ENCODE data around the gene ZBTB21.
A peak's percentile ranks its signal among the peaks of the same experiment; 100 is the strongest.
"Not testable (repeated sequence)": the region's sequence is repeated elsewhere in the genome, so short reads cannot be mapped to it uniquely, and the experiment has no call there.

ZBTB21 gene

DNA sequence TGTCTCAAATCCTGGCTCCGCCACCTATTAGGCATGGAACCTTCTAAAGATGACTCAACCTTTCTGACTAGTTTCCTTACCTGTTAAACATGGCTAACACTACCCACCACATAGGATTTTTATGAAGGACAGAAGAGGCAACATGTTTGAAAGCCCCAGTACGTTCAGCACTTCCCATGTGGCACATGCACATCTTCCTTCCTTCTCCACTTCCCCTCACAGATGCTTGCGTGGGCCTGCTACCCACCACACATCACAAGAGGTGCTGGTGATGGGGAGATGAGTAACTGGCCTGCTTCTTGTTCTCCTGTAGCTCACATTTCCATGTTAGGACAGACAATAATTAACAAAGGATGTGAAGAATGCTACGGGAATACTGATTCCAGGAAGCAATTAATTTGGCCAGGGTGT, 7.1 kb downstream of the ZBTB21 start:
- DNase-seq (ENCODE audit: insufficient read length) (no peak), FAIRE-seq (peak; percentile 85)
- TF ChIP-seq POLR2A (IDR thresholded peaks at IDR 0.05; ENCODE audit: low read depth, low read length) (no peak), TAF1 (IDR thresholded peaks at IDR 0.05; ENCODE audit: borderline replicate concordance, low read depth, low read length) (no peak), POLR2AphosphoS5 (IDR thresholded peaks at IDR 0.05; ENCODE audit: low read depth, low read length) (no peak)

DNA sequence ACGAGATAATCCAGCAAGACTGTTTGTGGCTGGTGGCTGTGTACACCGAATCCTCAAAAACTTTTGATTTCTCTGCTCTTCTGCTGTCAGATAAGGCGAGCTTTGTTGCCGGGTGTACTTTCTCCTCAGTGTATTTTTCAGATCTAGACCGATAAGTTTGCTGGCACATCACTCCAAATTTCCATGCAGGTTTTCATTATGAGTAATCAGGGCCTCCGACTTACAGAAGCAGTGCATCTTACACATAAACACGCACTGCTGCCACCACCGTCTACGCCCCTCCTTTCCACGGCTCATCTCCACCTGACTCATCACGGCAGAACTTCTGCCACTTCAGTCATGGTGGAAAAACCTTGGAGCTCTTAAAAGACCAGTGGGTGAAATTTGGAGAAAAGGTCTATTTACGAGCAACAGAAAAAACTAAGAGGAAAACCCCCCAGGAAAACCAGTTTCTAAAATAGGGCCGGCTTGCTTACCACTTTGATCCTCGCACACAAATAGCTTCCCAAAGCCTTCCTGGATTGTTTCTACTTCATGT, 7.7 kb downstream of the ZBTB21 start:
- TF ChIP-seq POLR2AphosphoS5 (IDR thresholded peaks at IDR 0.05; ENCODE audit: low read depth, low read length) (no peak), POLR2A (IDR thresholded peaks at IDR 0.05; ENCODE audit: low read depth, low read length) (no peak)
- FAIRE-seq: peak; percentile 93
- DNase-seq (ENCODE audit: insufficient read length): no peak

DNA sequence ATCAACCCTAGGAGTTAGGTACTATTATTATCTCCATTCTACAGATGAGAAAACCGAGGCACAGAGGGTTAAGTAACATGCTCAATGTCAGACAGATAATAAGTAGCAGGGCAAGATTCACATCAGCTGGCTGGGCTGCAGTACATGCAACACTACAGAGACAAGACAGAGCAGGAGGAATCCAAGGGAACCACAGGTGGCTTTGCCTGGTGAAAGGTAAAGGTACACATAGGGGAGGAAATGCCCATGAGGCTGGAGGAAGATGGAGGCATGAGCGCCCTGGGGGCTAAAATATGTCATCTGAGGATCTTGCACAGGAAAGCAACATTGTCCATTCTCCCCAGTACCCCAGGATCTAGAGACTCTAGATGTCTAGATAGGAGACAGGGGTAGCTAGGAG, 8.4 kb downstream of the ZBTB21 start:
- TF ChIP-seq POLR2AphosphoS5 (IDR thresholded peaks at IDR 0.05; ENCODE audit: low read depth, low read length) (no peak), TAF1 (IDR thresholded peaks at IDR 0.05; ENCODE audit: borderline replicate concordance, low read depth, low read length) (no peak), POLR2A (IDR thresholded peaks at IDR 0.05; ENCODE audit: low read depth, low read length) (no peak)
- no peak for FAIRE-seq

DNA sequence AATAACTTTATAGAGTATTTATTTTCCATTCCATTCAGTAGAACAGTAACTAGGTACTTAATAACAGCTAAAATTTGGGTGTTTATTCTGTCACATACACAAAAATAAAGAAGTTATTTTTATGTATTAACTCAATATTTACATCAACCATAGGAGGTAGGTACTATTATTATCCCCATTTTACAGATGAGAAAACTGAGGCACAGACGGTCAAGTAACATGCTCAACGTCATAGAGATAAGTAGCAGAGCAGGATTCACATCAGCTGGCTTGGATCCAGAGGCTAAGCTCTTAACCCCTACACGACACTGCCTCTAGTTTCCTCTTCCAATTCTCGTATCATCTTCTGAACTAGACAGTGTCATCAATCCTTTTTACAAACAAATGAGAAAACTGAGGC, 9.3 kb downstream of the ZBTB21 start:
- DNase-seq (ENCODE audit: insufficient read length): no peak

More for the DNA sequence above, 8.4 kb downstream of the ZBTB21 start:
- DNase-seq (ENCODE audit: insufficient read length): no peak

DNA sequence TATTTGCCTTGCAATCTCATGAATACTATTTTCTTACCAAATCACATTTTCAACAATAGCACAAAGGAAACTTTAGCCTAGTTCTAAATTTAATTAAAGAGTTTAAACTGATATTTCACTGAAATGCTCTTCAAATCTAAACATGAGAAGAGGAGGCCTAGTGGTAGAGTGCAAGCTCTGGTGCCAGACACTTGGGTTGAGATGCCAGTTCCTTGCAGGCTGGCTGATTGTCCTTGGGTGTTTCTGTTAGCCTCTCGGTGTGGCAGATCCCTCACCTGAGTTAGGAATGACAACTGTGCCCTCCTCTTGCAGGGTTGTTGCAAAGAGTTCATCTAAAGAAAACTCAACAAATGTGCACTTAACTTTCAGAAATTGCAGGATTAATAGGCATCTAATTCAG, 12.5 kb downstream of the ZBTB21 start:
- DNase-seq (ENCODE audit: insufficient read length) (no peak), FAIRE-seq (no peak)
- TF ChIP-seq POLR2AphosphoS5 (IDR thresholded peaks at IDR 0.05; ENCODE audit: low read depth, low read length) (no peak), POLR2A (IDR thresholded peaks at IDR 0.05; ENCODE audit: low read depth, low read length) (no peak), TAF1 (IDR thresholded peaks at IDR 0.05; ENCODE audit: borderline replicate concordance, low read depth, low read length) (no peak)

More for the DNA sequence above, 9.3 kb downstream of the ZBTB21 start:
- no peak for FAIRE-seq
- TF ChIP-seq POLR2A (IDR thresholded peaks at IDR 0.05; ENCODE audit: low read depth, low read length) (no peak), TAF1 (IDR thresholded peaks at IDR 0.05; ENCODE audit: borderline replicate concordance, low read depth, low read length) (no peak), POLR2AphosphoS5 (IDR thresholded peaks at IDR 0.05; ENCODE audit: low read depth, low read length) (no peak)

DNA sequence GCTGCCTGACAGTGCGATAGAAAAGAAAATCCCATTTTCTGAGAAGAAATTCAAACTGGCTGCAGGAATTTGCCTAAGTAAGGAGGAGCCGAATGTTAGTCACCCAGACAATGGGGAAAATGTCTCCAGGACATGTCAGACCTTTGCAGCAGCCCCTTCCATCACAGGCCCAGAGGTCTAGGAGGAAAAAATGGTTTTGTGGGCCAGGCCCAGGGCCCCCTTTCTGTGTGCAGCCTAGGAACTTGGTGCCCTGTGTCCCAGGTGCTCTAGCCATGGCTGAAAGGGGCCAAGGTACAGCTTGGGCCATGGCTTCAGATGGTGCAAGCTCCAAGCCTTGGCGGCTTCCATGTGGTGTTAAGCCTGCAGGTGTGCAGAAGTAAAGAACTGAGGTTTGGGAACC, 14.6 kb downstream of the ZBTB21 start:
- FAIRE-seq (no peak), DNase-seq (ENCODE audit: insufficient read length) (no peak)
- no peak for TF ChIP-seq POLR2A (IDR thresholded peaks at IDR 0.05; ENCODE audit: low read depth, low read length)
- TF ChIP-seq POLR2AphosphoS5 (IDR thresholded peaks at IDR 0.05; ENCODE audit: low read depth, low read length): no peak
- TF ChIP-seq TAF1 (IDR thresholded peaks at IDR 0.05; ENCODE audit: borderline replicate concordance, low read depth, low read length): no peak

DNA sequence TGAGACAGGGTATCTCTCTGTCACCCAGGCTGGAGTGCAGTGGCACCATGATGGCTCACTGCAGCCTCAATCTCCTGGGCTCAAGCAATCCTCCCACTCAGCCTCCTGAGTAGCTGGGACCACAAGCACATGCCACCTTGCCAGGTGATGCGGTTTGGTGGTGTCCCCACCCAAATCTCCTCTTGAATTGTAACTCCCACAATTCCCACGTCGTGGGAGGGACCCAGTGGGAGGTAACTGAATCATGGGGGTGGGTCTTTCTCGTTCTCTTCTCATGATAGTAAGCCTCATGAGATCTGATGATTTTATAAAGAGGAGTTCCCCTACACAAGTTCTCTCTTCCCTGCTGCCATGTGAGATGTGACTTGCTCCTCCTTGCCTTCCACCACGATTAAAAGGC, 15.5 kb downstream of the ZBTB21 start:
- DNase-seq (ENCODE audit: insufficient read length); FAIRE-seq: not testable (repeated sequence)

DNA sequence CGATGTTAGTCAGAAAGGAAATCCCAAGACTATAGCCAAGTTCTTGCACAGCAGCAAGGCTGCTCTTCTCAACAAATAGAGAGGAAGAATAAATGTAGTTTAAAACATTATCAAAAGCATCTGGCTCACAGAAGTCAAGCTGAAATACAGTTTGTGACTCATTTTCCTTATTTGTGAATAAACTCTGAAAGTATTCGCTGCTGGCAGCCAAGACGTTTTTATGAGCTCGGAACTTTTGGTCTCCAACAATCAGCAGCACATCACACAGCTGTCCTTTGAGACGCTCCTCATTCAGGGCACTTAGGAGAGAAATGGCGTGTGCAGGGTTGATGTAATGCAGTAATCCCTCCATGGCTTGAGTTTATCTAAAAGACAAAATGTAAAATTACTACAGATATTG, 16.4 kb downstream of the ZBTB21 start:
- FAIRE-seq (no peak), DNase-seq (ENCODE audit: insufficient read length) (no peak)
- TF ChIP-seq POLR2AphosphoS5 (IDR thresholded peaks at IDR 0.05; ENCODE audit: low read depth, low read length) (no peak), TAF1 (IDR thresholded peaks at IDR 0.05; ENCODE audit: borderline replicate concordance, low read depth, low read length) (no peak)

DNA sequence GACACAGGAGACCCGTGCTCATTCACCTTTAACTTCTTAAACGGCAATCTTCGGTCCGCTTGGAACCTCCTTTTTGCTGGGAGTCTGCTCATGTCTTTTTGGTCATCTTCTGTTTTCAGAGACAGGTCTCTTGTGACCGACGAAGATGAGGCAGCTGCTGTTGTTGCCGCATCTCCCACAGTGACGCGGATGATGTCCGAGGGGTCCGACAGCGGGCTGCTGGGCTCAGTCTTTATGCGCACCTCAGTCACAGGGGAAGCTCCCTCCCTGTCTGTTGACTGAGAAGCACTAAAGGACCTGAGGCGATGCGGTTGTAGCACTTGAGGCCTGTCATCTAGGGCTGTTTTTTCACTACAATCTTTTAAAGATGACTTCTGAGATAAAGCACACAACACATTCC, 17.6 kb downstream of the ZBTB21 start:
- no peak for TF ChIP-seq POLR2A (IDR thresholded peaks at IDR 0.05; ENCODE audit: low read depth, low read length)
- DNase-seq (ENCODE audit: insufficient read length) (no peak), FAIRE-seq (no peak)

DNA sequence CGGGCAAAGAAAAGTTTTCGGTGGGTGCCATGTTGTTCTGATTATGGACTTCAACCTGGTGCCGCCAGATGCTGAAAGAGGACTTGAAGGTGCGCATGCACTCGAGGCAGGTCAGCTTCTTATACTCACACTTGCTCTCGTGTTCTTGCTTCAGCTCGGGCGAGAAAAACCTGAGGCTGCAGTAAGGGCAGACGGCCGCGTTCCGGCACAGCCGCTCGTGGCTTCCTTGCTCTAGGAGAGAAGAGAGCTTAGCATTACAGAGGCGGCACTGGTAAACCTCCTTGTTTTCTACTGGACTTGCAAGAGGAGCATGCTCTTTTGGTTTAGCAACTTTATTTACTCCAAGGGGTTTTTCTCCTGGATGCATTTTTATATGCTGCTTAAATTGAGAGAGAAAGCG, 18.5 kb downstream of the ZBTB21 start:
- FAIRE-seq (no peak), DNase-seq (ENCODE audit: insufficient read length) (no peak)
- TF ChIP-seq TAF1 (IDR thresholded peaks at IDR 0.05; ENCODE audit: borderline replicate concordance, low read depth, low read length) (no peak), POLR2AphosphoS5 (IDR thresholded peaks at IDR 0.05; ENCODE audit: low read depth, low read length) (no peak), POLR2A (IDR thresholded peaks at IDR 0.05; ENCODE audit: low read depth, low read length) (no peak)

DNA sequence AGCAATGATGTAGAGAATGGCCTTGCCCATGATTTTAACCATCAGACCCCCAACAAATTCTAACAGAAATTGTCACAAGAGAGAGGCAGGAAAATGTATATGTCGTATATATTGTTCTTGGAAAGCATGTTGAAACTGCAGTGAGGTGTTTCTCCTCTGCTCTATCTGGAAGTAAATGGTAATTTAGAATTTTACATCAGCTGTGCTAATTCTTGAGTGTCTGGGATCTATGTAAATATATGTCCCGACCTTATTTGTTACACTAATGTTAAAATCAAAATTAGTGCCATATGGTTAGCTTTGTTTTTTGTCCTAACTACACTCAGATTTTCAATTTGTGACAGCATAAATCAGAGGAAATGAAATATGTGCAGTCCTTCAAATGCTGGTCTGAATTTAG, 20.5 kb downstream of the ZBTB21 start:
- DNase-seq (ENCODE audit: insufficient read length) (no peak), FAIRE-seq (no peak)
- TF ChIP-seq POLR2A (IDR thresholded peaks at IDR 0.05; ENCODE audit: low read depth, low read length) (no peak), TAF1 (IDR thresholded peaks at IDR 0.05; ENCODE audit: borderline replicate concordance, low read depth, low read length) (no peak), POLR2AphosphoS5 (IDR thresholded peaks at IDR 0.05; ENCODE audit: low read depth, low read length) (no peak)

DNA sequence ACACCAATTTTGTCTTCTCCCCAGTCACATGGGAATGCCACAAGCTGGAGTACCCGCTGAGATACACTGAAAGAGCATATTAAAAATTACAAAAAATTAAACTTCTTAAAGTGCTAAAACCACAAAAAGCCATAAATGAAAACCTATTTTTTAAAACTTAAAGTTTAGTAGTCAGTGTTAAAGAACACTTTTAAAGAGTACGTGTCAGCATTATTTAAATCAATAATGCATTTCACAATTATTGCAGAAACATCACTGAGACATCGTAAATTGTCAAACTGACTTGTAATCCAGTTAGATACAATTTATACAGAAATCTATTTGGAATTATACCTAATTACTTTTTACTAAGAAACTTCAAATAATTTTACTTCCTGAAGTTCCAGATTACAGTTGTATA, 22.9 kb downstream of the ZBTB21 start:
- DNase-seq (ENCODE audit: insufficient read length) (no peak), FAIRE-seq (no peak)
- TF ChIP-seq TAF1 (IDR thresholded peaks at IDR 0.05; ENCODE audit: borderline replicate concordance, low read depth, low read length): no peak
- no peak for TF ChIP-seq POLR2A (IDR thresholded peaks at IDR 0.05; ENCODE audit: low read depth, low read length)
- TF ChIP-seq POLR2AphosphoS5 (IDR thresholded peaks at IDR 0.05; ENCODE audit: low read depth, low read length): no peak

DNA sequence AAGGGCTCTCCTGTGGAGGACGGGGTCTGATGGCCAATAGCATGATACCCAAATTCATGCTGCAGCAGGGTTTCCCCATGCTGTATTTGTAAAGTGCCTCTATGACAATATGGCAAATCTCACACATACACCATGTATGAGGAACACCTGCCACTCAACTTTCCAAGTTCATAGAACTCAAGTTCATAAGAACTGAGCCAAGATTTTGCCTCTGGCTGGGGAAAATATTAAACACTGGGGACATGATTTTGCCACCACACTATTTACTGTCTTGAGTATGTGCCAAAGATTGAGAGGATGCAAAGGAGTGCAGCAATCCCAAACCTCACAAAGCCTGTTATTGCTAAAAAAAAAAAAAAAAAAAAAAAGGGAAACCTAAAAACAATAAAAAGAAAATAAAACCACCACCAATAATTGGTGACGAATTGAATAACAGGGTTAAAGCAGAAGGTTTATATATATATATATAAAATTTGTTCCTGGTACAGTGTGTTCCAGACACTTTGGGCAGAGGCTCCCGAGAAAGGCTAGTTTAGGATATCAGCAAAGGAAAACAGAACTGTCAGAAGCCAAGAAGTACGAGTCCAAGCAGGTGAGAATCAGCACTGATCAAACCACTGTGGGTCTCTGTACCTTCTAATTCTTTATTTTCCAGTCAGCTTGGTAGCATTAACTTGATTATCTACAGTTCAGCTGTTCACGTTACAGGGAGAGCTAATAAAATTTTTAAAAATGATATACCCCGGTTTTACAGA, 24.3 kb downstream of the ZBTB21 start:
- TF ChIP-seq POLR2AphosphoS5 (IDR thresholded peaks at IDR 0.05; ENCODE audit: low read depth, low read length): no peak
- TF ChIP-seq POLR2A (IDR thresholded peaks at IDR 0.05; ENCODE audit: low read depth, low read length): no peak
- no peak for TF ChIP-seq TAF1 (IDR thresholded peaks at IDR 0.05; ENCODE audit: borderline replicate concordance, low read depth, low read length)
- DNase-seq (ENCODE audit: insufficient read length): no peak
- no peak for FAIRE-seq

Measured in GM12892 (cell line).